Activated CD8-positive, alpha-beta memory T cell treated with anti-CD3 and anti-CD28 coated beads for 36 hours (primary cell): ENCODE data around the gene MRPL54. TPM values are rescaled to one million over a fixed set of nuclear protein-coding genes. Genes with fewer than 3 reads are reported as not detected.
"Not testable (repeated sequence)": the region's sequence is repeated elsewhere in the genome, so short reads cannot be mapped to it uniquely, and the experiment has no call there.

Source experiments
- CTCF ChIA-PET: fragments of 350-600 bp; sonication (Branson Sonifier 250); formaldehyde crosslinking; loops from one replicate; lab custom pipeline; 2021; ENCODE audit warnings: antibody characterized with exemption; lab: Charles Lee
- POLR2A ChIA-PET: fragments of 350-600 bp; sonication (Branson Sonifier 250); formaldehyde crosslinking; loops from one replicate; lab custom pipeline; 2021; ENCODE audit warnings: antibody characterized with exemption; lab: Charles Lee
- total RNA-seq, 2 experiments: library from RNA; stranded (reverse); gene quantifications; one replicate each; pipeline ENCODE4 v1.2.3, GENCODE V29; 2021

MRPL54 gene
- total RNA-seq, 2 experiments from 2014 or later = 83.1 to 88.8 TPM

GRCh38 chr19:3816148-3816547, 53.7 kb downstream of the MRPL54 start:
- CTCF ChIA-PET, POLR2A ChIA-PET: not testable (repeated sequence)

- POLR2A ChIA-PET = no interaction called here
- CTCF ChIA-PET = no interaction called here
Measured at GRCh38 chr19:3816566-3817218, 54.2 kb downstream of the MRPL54 start.

Other genes with a start within 250 kb of the MRPL54 start
- gene TEKTIP1, start 223.5 kb upstream of the MRPL54 start, total RNA-seq = under 1 TPM; 0.67 to 0.78 TPM
- gene MFSD12, start 205.1 kb upstream of the MRPL54 start, total RNA-seq = 100 to 1,000 TPM; 118 to 124 TPM
- 10 to 100 TPM; 43.0 to 44.9 TPM for gene HMG20B, start 189.7 kb upstream of the MRPL54 start, total RNA-seq
- gene GIPC3, start 177.2 kb upstream of the MRPL54 start, total RNA-seq = under 1 TPM; 0.44 to 0.67 TPM
- gene TBXA2R, start 155.8 kb upstream of the MRPL54 start, total RNA-seq = 1 to 10 TPM; 2.7 to 3.4 TPM
- 10 to 100 TPM; 36.7 to 38.1 TPM for gene CACTIN, start 135.9 kb upstream of the MRPL54 start, total RNA-seq
- gene PIP5K1C, start 62.2 kb upstream of the MRPL54 start, total RNA-seq = 10 to 100 TPM; 29.6 to 30.3 TPM
- gene TJP3, start 54.3 kb upstream of the MRPL54 start, total RNA-seq = under 1 TPM; 0.63 to 0.94 TPM
- gene APBA3, start 990 bp upstream of the MRPL54 start, total RNA-seq = 10 to 100 TPM; 36.9 to 39.1 TPM
- gene RAX2, start 9.5 kb downstream of the MRPL54 start, total RNA-seq = not detected
- 10 to 100 TPM; 36.1 to 39.3 TPM for gene MATK, start 23.7 kb downstream of the MRPL54 start, total RNA-seq
- 1 to 10 TPM in 1 of 2 experiments, under 1 TPM in 1; 0.69 to 1.0 TPM for gene ZFR2, start 106.4 kb downstream of the MRPL54 start, total RNA-seq
- not detected for gene ATCAY, start 118.0 kb downstream of the MRPL54 start, total RNA-seq
- not detected for gene NMRK2, start 170.4 kb downstream of the MRPL54 start, total RNA-seq
- 10 to 100 TPM; 42.3 to 42.5 TPM for gene DAPK3, start 208.4 kb downstream of the MRPL54 start, total RNA-seq
- 1,000 to 10,000 TPM; 3,176 to 3,180 TPM for gene EEF2, start 222.8 kb downstream of the MRPL54 start, total RNA-seq
- 10 to 100 TPM; 32.9 to 34.7 TPM for gene PIAS4, start 245.1 kb downstream of the MRPL54 start, total RNA-seq